ENCODE measurements around the gene SMIM3. TPM values are rescaled to one million over a fixed set of nuclear protein-coding genes. Genes with fewer than 3 reads are reported as not detected.
"Not testable (repeated sequence)": the region's sequence is repeated elsewhere in the genome, so short reads cannot be mapped to it uniquely, and the experiment has no call there.

The SMIM3 gene
- polyA plus RNA-seq, 3 donors, result 31.7 to 152 (median 114) TPM

DNA sequence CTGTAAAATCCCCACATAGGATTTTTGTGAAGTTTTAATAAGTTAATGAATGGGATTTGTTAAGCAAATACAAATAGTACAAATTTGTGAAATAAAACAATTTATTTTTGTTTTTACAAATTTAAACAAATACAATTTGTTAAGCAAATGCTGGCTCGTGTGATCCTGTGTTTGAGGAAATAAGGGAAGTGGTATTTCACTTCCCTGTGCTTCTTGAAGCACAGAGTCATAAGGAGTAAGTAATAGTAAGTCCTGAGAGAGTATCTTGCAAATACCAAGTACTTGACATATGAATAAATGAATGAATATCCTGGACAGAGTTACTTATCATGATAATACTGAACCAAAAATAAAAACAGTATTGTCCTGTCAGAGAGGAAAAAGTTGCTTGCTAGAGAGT lies 9.1 kb downstream of the SMIM3 start:
- H3K27ac ChIP-seq (ENCODE audit: low read depth, low read length), result no peak overlapping the region
- 7 to 51% (median 16%) methylated on average over 1 of the region's 1 CpG for WGBS, 3 donors

DNA sequence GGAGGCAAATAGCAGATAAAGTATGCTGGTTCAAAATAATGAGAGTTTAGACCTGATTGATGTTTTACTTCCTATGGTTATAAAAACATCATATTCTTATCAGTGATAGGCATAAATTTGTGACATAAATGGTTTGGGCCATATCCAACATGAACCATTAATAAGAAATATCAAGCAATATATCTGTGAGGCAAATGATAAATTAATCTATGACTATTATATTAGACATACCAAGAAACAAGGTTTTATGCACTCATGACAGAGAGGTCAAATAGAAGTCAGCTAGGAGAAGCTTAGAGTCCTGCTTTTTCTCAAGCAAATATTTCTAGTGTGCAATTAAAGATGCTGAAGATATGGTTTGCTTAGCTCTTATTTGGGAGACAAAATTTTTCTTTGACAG lies 10.4 kb downstream of the SMIM3 start:
- H3K27ac ChIP-seq (ENCODE audit: low read depth, low read length), result peak overlapping the region; percentile 84

DNA sequence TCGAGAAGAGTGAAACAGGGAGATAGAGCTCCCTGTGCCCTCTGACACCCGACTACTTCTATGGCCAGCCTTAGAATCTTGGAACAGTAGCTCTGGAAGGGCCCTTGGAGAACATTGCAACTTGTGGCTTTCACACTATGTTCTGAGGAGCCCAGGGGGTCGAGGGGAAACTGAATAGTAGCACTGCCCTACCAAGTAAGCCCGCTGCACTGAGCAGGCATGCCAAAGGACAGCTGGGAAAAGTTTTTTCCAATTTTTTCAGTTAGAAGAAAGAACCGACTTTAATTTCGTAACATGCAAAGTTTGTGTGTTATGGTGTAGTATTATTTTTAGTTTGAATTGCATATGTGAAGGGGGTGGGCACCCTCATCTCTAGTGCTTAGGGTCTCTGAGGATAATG lies 10.9 kb downstream of the SMIM3 start:
- peak overlapping the region; percentile 84 for H3K27ac ChIP-seq (ENCODE audit: low read depth, low read length)
- 43 to 83% (median 45%) methylated on average over 6 of the region's 6 CpGs for WGBS, 3 donors

DNA sequence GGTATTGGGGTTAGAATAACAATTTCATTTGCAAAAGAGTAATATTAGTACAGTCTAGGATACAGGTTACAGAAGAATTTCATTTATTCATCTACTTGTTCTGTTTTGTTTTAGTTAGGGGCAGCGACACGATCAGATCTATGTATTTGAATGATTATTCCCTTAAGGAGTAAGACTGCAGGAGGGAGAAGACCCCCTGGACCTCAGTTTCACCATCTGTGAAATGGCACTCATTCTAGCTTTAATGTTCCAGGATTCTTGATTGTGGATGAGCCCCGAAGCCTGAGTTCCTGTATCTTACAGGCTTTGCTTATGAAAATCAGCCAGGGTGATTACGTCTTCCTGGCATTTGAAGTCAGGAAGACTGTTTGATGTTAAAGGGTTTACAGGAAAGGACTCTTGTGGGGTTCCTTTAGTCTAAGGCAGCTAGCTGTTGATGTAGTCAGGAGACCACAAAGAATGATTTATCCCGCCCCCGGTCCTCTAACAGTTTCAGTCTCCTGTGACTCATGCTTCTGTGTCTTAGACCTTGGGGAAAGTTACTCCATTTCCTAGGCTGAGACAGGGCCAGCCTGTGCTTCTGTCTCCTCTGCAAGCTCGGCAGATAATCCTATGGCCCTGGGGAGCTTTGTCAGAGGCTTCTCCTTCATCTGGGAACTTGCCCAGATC lies 11.5 kb downstream of the SMIM3 start:
- WGBS, 3 donors, result 27 to 49% (median 38%) methylated on average over 7 of the region's 7 CpGs
- no peak overlapping the region for H3K27ac ChIP-seq (ENCODE audit: low read depth, low read length)

DNA sequence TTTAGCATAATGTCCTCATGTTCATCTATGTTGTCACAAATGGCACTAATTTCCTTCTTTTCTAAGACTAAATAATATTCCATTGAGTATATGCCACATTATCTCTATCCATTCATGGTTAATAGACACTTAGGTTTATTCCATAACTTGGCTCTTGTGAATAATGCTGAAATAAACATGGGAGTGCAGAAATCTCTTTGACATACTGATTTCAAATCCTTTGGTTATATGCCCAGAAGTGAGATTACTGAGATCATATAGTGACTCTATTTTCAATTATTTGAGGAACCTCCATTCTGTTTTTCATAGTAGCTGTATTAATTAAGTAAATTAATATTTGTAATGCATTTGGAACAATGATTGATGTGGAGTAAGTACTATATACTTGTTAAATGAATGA lies 13.0 kb downstream of the SMIM3 start:
- no peak overlapping the region for H3K27ac ChIP-seq (ENCODE audit: low read depth, low read length)

DNA sequence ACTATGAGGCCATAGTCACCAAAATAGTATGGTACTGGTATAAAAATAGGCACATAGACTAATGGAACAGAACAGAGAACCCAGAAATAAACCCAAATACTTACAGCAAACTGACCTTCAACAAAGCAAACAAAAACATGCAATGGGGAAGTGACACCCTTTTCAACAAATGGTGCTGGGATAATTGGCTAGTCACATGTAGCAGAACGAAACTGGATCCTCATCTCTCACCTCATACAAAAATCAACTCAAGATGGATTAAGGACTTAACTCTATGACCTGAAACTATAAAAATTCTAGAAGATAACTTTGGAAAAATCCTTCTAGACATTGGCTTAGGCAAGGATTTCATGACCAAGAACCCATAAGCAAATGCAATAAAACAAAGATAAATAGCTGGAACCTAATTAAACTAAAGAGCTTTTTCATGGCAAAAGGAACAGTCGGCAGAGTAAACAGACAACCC lies 14.9 kb downstream of the SMIM3 start:
- 73 to 90% (median 88%) methylated on average over 2 of the region's 2 CpGs for WGBS, 3 donors
- H3K27ac ChIP-seq (ENCODE audit: low read depth, low read length), result not testable (repeated sequence)

DNA sequence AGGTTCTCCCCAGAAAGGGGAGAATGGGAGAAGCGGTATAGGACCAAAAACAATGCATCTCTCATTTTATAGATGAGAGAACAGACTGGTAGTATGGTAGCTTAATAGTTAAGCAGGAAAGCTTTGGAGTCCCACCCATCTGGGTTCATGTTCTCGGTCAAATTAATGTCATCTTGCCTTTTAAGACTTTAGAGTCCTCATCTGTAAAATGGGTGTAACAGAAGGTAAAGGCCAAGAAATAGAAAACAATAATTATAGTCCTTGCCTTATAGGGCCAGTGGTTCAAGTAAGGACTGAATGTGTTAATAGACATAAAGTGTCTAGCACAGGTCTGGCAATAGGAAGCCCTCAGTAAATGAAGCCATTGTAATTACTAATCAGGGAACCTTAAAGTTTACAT lies 16.4 kb downstream of the SMIM3 start:
- no peak overlapping the region for H3K27ac ChIP-seq (ENCODE audit: low read depth, low read length)
- 79 to 95% (median 82%) methylated on average over 2 of the region's 2 CpGs for WGBS, 3 donors

DNA sequence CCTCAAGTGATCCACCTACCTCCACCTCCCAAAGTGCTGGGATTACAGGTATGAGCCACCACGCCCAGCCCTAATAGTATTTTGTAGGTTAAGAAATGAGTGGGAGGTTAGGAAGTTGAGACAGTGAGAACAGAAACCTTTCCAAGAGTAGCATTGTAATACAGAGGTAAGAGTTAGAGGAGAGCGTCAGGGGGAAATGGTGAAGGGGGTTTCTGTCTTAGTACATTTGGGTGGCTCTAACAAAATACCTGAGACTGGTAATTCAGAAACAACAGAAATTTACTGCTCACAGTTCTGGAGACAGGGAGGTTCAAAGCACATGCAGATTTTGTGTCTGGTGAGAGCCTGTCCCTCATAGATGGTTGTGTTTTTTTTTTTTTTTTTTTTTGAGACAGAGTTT lies 18.8 kb downstream of the SMIM3 start:
- H3K27ac ChIP-seq (ENCODE audit: low read depth, low read length), result no peak overlapping the region
- WGBS, 3 donors, result 94 to 96% (median 94%) methylated on average over 2 of the region's 2 CpGs

DNA sequence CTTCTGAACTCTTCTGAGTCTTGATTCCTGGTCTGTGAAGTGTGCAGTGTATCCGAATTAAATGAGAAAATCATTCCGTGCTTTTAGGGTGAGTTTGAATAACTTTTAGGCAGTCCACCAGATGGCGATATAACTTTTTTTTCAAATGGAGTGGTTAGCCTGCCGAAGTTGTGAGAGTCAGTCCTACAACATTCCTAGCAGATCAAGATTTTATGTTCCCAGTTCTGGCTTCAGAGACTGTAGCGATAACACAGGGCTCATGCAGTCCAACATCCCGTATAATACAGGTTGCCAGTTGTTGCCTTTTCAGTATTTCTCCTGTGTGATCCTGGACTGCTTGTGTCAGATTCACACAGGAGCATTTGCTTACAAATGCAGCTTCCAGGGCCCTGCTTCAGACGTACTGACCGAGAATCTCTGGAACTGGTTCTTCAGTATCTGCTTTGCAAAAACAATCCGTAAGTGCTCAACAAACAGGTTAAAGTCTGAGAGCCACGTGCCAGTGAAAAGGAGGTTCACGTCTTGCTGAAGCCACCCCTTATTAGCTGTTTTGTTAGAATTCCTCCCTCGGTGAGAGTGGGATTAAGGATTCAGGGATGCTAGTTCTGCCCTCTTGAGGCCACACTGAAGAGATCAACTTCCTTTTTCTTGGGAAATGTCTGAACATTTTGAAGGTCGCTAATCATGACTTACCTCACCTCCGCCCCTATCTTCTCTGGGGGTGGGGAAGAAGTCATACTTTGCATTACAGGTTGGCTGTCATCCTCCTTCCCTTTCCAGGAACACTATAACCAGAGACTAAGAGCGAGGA lies 22.8 kb downstream of the SMIM3 start:
- H3K27ac ChIP-seq (ENCODE audit: low read depth, low read length), result no peak overlapping the region
- 5 to 11% (median 8%) methylated on average over 15 of the region's 15 CpGs for WGBS, 3 donors

DNA sequence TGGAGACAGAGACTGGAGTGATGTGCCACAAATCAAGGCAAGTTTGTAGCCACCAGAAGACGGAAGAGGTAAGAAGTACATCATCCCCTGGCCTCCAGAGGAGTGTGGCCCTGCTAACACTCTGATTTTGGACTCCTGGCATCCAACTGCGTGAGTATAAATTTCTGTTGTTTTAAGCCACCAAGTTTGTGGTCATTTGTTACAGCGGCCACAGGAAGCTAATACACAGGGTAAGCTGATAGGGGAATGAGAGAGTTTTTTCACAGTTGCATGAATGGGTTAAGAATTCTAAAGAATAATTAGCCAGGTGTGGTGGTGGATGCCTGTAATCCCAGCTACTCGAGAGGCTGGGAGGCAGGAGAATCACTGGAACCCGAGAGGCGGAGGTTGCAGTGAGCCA lies 25.8 kb downstream of the SMIM3 start:
- WGBS, 3 donors, result 95 to 98% (median 96%) methylated on average over 6 of the region's 6 CpGs
- H3K27ac ChIP-seq (ENCODE audit: low read depth, low read length), result no peak overlapping the region

DNA sequence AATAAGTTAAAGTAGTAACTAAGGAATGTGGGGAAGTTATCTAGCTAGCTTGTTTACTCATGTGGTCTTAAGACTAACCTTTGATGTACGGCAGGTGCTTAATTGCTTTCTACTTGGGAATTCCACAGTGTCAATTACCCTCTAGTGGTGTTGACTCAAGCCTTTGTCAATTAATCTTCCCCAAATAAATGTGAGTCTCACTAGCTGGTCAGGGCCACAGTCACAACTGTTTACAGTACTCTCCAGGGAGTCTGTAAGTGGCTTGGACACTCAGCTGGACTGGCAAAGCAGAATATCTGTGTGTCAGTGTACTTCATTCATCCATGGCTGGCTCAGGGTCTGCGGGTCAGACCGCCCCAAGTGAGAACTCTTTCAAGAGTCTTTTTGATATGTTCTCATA lies 30.8 kb downstream of the SMIM3 start:
- no peak overlapping the region for H3K27ac ChIP-seq (ENCODE audit: low read depth, low read length)
- WGBS, 3 donors, result 69 to 90% (median 80%) methylated on average over 3 of the region's 3 CpGs

DNA sequence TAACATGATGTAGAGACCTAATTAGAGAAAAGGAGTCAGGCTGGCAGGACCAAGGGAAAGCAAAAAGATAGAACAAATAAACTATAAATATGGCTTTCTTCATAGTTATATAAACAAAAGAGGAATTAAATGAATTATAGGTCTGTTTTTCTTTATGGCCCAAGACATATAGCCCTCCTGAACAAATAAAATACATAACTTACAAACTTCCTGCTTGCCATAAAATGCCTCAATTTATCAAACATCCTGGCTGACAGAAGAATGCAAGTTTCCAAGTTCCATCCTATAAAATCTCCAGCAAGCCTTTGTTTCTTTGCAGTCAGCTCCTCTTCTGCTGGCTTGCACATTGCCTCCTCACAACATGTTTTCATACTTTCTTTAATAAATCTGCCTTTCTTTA lies 36.5 kb downstream of the SMIM3 start:
- no peak overlapping the region for H3K27ac ChIP-seq (ENCODE audit: low read depth, low read length)

DNA sequence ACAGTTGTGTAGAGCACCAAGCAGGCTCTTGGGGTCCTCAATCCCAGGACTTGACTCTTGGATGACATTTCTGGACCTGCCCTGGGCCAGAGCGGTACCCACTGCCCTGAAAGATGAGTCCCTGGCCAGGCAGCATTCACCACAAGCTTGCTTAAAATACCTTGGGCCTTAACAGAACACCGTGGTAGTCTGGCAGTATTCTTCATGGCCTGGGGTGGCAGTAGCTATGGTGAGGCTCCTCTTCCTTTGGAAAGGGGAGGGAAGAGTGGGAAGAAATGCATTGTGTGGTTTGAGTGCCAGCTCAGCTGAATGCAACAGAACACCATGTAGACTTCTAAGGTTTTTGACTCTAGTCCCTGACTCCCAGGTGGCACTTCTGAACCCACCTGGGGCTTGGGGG lies 38.4 kb downstream of the SMIM3 start:
- WGBS, 3 donors, result 86 to 89% (median 89%) methylated on average over 2 of the region's 2 CpGs
- H3K27ac ChIP-seq (ENCODE audit: low read depth, low read length), result no peak overlapping the region

DNA sequence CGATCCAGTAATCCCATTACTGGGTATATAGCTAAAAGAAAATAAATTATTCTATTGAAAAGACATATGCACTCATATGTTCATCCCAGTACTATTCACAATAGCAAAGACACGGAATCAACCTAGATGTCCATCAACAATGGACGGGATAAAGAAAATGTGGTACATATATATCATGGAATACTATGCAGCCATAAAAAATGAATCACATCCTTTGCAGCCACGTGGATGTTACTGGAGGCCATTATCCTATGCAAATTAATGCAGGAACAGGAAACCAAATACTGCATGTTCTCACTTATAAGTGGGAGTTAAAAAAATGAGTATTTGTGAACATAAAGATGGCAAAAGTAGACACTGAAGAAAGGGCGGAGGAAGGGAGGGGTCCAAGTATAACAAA lies 51.2 kb downstream of the SMIM3 start:
- no peak overlapping the region for H3K27ac ChIP-seq (ENCODE audit: low read depth, low read length)
- WGBS, 3 donors, result 71 to 77% (median 76%) methylated on average over 5 of the region's 5 CpGs

DNA sequence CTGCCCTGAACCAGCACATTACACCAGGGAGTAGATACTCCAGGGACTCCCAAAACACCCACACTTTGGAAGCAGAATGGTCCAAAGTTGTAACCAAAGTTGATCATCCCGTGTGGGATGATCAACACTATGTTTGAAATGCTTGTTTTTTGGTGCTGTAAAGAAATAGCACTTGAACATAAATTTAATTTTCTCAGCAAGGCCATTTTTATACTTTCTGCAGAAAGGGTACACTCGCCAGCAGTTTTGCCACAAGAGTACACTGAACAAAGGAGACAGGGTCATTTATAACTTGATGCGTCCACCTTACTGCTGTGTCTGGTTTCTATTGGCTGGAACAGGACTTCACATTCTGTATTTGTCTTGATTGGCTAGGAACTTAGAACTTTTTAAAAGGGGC lies 53.3 kb downstream of the SMIM3 start:
- not testable (repeated sequence) for H3K27ac ChIP-seq (ENCODE audit: low read depth, low read length)
- WGBS, 3 donors, result 81 to 87% (median 83%) methylated on average over 3 of the region's 3 CpGs

DNA sequence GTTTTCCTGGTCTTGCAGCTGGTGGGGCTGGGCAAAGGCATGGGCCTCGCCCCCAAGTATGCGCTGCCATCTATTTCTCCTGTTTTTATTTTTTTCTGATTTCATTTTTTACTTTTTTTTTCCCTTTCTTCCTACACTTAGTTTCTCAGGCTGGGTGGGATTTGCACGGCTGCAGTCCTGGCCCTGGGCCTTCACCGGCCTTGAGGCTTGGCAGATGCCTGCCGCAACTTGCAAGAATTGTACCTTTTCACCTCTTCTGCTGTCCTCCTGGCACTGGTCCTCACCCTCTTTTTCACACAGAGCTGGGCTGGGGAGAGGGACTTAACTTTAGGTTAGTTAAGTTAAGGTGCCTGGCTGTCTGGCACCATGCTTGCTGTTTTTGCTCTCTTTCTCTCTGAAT lies 57.5 kb downstream of the SMIM3 start:
- H3K27ac ChIP-seq (ENCODE audit: low read depth, low read length), result no peak overlapping the region
- WGBS, 3 donors, result 30 to 88% (median 87%) methylated on average over 5 of the region's 5 CpGs

DNA sequence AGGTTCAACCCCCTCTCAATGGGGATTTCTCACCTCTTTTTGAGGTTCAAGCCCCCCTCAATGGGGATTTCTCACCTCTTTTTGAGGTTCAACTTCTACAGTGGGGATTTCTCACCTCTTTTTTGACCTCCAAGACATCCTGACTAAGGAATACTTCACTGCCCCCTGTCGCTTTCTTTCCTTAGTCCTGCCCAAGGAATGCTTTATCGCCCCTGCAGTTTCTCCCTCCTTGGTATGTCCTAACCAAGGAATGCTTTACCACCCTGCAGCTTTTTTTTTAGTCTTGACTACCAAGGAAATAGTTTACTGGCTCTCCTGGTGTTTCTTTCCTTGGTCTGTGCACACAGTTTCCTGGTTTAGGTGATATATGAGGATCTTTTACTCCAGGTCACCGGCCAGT lies 58.1 kb downstream of the SMIM3 start:
- no peak overlapping the region for H3K27ac ChIP-seq (ENCODE audit: low read depth, low read length)
- 84 to 92% (median 90%) methylated on average over 3 of the region's 3 CpGs for WGBS, 3 donors

DNA sequence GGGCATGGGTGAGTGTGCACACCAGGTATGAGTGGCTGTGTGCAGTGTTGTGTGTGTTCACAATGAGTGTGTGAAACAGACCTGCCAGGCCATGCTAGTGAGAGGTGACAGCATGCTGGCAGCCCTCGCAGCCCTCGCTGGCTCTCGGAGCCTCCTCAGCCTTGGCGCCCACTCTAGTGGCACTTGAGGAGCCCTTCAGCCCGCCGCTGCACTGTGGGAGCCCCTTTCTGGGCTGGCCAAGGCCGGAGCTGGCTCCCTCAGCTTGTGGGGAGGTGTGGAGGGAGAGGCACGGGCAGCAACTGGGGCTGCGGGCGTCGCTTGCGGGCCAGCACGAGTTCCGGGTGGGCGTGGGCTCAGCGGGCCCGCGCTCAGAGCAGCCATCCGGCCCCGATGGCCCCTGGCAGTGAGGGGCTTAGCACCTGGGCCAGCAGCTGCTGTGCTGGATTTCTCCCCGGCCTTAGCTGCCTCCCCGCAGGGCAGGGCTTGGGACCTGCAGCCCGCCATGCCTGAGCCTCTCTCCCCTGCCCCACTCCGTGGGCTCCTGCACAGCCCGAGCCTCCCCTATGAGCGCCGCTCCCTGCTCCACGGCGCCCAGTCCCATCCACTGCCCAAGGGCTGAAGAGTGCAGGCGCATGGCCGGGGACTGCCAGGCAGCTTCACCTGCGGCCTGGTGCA lies 66.8 kb downstream of the SMIM3 start:
- not testable (repeated sequence) for H3K27ac ChIP-seq (ENCODE audit: low read depth, low read length)

DNA sequence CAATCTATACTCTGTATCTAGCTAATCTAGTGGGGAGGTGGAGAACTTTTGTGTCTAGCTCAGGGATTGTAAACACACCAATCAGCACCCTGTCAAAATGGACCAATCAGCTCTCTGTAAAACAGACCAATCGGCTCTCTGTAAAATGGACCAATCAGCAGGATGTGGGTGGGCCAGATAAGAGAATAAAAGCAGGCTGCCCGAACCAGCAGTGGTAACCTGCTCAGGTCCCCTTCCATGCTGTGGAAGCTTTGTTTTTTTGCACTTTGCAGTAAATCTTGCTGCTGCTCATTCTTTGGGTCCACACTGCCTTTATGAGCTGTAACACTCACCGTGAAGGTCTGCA lies 67.7 kb downstream of the SMIM3 start, which contains the start of gene IRGM:
IRGM (plus strand) TSS at position 214 of the 346 bp plus-strand sequence. CDS start 1,603 bp downstream, outside the sequence.
- H3K27ac ChIP-seq (ENCODE audit: low read depth, low read length), result not testable (repeated sequence)
- 70 to 74% (median 72%) methylated on average over 3 of the region's 3 CpGs for WGBS, 3 donors

More for the DNA sequence above, 66.8 kb downstream of the SMIM3 start:
- 87 to 96% (median 88%) methylated on average over 27 to 32 of the region's 32 CpGs for WGBS, 3 donors

Data from adipose tissue (tissue), 3 donors.